ENCODE data around the gene DDX10.

- TF ChIP-seq EZH2 (IDR thresholded peaks at IDR 0.05; ENCODE audit: borderline replicate concordance, low read depth, low read length, severe bottlenecking) (no peak), CTCF (IDR thresholded peaks at IDR 0.05; ENCODE audit: borderline replicate concordance, extremely low read depth, low read length, poor library complexity, severe bottlenecking) (no peak)
These were observed 43.7 kb upstream of the DDX10 start for GRCh38 chr11:108620958-108621772.
